Stimulated activated CD8-positive, alpha-beta memory T cell treated with anti-CD3 and anti-CD28 coated beads, Interleukin-15, amount 100 ng/mL, for 4 hours (primary cell): Measurements from ENCODE around the gene MPND.
A peak's percentile ranks its signal among the peaks of the same experiment; 100 is the strongest.

Experiments
- DNase-seq, 2 donors: peaks; one replicate each; pipeline ENCODE4 v3.0.0-alpha.2; 2020; ENCODE audit warnings: low read depth in 2 of 2

Gene MPND, protein sequence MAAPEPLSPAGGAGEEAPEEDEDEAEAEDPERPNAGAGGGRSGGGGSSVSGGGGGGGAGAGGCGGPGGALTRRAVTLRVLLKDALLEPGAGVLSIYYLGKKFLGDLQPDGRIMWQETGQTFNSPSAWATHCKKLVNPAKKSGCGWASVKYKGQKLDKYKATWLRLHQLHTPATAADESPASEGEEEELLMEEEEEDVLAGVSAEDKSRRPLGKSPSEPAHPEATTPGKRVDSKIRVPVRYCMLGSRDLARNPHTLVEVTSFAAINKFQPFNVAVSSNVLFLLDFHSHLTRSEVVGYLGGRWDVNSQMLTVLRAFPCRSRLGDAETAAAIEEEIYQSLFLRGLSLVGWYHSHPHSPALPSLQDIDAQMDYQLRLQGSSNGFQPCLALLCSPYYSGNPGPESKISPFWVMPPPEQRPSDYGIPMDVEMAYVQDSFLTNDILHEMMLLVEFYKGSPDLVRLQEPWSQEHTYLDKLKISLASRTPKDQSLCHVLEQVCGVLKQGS

GRCh38 chr19:4343370-4344307, at the start of gene MPND:
TSS of gene MPND (plus strand) at chr19:4343562. CDS start at chr19:4343594, 32 bp downstream.
- peak; percentile 84 to 85 for DNase-seq

GRCh38 chr19:4294389-4294788, 49.0 kb upstream of the MPND start:
- DNase-seq = no peak

DNA sequence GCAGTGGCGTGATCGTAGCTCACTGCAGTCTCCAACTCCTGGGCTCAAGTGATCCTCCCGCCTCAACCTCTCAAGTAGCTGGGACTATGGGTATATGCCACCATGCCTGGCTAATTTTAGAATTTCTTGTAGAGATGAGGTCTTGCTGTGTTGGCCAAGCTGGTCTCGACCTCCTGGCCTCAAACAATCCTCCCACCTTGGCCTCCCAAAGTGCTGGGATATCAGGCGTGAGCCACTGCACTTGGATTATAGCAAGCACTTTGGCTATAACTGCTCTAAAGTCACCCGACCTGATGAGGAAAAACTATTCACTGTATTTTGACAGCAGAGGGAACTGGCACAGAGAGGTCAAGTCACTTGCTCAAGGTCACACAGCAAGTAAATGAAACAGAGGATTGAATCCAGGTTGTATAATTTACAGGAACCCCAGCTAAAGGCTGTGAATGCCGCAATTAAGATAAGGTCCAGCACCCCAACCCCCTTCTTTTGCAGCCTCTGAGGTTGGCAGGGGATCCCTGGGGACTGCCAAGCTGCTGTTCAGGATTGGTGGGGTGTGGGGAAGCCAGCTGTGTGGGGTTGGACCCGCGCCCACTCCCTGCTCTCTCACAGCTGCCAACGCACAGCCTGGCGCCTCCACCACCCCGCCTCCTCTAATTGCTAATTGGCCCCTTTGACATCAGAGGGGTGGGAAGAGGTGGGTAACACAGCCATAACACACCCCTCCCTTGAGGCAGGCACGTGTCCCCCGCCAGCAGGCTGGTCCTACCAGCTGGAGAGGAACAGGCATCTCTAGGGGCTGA, 47.2 kb upstream of the MPND start:
- DNase-seq = no peak

- no peak for DNase-seq
Measured at GRCh38 chr19:4297901-4298809, 45.2 kb upstream of the MPND start.

- no peak for DNase-seq
Measured at GRCh38 chr19:4298810-4299550, 44.4 kb upstream of the MPND start.

DNA sequence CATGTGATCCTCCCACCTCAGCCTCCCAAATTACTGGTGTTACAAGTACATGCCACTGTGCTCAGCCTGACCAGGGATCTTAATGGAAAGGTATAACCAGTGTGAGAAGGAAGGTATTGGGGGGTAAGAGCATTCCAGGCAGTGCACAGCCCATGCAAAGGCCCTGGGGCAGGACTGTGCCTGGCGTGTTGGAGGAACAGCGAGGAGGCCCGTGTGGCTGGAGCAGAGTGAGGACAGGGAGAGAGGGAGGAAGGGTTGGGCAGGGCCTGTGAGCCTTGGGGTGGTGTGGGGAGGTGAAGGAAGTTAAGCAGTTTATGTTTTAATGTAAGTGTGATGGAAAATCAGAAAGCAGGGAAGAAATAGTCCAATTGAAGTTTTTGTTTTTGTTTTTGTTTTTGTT, 42.8 kb upstream of the MPND start:
- DNase-seq = no peak

GRCh38 chr19:4301590-4302242, 41.6 kb upstream of the MPND start:
- no peak for DNase-seq

GRCh38 chr19:4302243-4302640, 41.1 kb upstream of the MPND start, which contains the start of gene TMIGD2:
TSS of gene TMIGD2 (minus strand) at chr19:4302389. CDS start at chr19:4302385, 4 bp downstream.
- no peak for DNase-seq

DNA sequence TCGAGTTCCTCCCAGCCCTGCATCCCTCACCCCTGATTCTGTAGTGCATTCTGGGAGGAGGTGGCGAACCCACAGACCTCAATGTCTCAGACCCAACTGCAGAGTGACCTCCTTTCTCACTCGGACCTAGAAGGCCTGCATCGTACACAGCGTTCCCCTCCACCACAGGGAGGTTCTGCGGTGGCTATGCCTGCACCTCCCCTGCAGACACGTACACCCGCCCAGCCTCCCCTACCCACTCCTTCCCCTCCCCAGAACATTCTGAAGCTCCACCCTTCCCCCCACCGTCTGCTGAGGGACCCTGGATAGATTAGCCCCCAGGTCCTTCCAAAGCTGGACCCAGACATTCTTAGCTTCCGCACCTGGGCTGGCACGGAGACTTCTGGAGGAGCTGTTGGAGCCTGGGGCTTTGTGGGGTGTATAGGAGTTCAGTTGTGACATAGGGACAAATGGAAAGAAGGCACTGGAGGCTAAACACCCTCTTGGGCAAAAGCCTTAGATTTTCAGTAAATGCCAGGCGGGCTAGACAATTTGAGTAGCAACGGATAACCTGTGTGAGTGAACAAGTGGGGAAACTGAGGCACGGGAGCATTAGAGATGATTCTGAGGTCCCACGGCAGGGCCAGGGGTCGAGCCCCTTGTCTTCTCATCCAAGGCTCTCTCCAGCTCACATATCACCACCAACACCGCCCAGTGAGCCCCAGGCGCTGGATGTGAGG, 39.4 kb upstream of the MPND start:
- DNase-seq = peak in 1 of 2 donors; percentile 3

DNA sequence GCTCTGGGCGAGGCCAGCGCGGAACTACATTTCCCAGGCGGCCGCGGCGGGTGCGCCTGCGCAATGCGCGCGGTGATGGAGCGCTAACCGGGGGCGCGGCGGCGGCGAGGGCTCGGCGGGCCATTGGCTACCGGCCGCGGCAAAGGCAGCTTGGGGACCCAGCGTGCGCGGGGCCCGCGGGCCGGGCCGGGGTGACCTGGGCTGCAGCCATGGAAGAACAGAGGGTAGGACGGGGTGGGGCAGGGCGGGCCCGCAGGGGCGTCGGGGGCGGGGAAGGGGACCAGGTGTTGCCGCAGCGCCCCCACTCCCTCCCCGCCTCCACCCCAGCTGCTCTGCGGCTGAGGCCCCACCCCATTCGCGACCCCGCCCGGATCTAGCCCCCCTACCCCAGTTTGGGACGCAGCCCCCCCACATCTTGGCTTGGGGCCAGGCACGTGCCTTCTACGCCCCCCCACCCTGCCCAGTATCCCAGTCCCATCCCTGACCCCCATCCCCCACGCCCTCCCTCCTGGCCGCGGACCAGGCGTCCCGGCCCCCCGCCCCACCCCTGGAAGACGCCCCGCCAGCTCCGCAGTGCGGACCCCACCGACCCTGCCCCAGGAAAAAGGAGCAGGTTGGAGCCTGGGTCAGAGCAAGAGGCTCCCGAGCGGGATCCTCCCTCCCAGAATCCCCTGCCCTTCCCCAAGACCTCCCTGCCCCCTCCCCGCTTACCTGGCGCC, 38.7 kb upstream of the MPND start, which contains the start of gene FSD1:
FSD1 (plus strand) TSS at position 61 of the 719 bp plus-strand sequence; CDS start at position 210, 149 bp downstream.
- peak; percentile 30 to 38 for DNase-seq

GRCh38 chr19:4305257-4305612, 38.1 kb upstream of the MPND start:
- no peak for DNase-seq

DNA sequence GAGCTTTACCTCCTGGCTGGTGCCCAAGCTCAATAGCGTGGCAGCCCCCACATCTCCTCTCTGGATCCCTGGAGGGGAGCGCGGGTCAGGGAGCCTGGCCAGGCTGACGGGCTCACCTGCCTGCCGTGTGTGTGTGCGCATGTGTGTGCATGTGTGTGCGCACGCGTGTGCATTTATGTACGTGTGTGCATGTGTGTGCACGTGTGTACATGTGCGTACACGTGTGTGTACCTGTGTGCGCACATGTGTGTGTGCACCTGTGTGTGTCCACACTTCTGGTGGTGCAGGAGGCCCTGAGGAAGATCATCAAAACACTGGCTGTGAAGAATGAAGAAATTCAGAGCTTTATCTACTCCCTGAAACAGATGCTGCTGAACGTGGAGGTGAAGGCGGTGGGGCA, 37.7 kb upstream of the MPND start:
- no peak for DNase-seq

GRCh38 chr19:4310247-4311121, 32.9 kb upstream of the MPND start:
- DNase-seq = no peak

DNA sequence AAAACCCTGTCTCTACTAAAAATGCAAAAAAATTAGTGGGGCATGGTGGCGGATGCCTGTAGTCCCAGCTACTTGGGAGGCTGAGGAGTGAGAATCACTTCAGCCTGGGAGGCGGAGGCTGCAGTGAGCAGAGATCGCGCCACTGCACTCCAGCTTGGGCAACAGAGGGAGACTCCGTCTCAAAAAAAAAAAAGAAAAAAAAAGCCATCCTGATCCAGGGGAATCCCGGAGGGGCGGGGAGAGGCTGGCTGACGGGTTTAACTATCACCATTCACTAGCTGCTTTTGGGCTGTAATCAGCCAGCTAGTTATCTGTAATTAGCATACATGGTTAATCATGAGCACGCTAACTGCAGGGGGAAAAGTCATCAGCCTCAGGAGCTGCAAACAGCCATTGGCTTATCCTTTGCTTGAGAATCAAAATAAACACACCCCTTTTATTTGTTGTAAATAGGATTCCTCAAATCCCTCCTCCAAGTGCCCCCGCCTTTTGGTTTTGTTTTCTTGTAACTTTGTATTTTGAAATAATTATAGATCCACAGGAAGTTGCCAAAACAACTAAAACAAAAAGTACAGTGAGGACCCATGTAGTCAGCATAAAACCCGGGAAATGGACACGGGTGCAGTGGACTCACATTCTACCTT, 29.4 kb upstream of the MPND start:
- DNase-seq = no peak

GRCh38 chr19:4316956-4317355, 26.4 kb upstream of the MPND start:
- no peak for DNase-seq

DNA sequence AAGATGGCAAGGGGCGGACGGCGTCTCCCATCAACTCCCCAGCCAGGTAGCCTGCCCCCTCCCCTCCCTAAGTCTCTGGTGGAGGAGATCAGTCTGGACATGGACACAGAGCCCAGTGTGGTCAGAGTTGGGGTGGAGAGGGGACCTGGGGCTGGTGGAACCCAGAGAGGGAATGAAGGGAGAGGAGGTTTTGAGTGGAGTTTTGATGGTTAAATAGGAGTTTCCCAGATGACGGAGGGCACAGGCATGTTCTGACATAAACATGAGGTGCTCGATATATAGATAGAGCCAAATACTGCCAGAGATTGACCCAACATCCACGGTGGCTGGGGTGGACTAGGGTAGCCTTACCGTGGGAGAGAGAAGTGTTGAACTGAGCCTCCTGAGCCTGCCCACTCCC, 24.9 kb upstream of the MPND start:
- DNase-seq = no peak
